Measurements from ENCODE around the gene LRP1B.

The LRP1B gene

DNA sequence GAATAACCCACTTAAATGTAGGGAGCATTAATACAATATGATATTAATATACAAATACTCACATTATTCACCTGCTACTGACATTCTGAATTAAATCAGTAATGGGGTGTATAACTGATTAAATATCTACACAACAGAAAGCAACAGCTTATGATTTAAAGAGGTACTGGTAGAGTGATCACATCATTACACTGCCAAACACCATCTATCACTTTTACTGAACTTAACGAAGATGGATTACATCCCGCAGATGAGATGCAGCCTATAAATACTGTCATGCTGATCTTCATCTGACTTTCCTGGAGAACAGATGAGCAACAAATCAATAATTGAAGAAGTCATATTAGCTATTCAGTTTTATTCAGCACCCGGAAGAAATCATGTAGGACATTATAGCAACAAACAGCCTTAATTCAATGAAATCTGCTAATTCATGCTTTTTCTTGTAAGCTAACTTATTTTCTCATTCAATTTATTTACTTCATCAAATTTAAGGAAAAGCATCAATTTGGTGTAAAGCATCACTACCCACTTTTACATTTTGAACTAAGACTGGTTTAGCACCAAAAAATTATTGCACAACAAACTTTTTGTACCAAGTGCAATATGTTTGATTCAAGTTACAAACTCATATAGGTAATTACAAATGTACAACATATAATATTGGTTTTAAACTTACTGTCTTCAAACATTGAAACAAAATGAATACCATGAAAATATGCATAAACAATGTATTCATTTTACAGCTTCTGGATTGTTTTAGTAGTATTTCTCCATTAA lies 1509.0 kb downstream of the LRP1B start:
- H3K27ac ChIP-seq = no peak overlapping the region
- TF ChIP-seq, protein P1, sequence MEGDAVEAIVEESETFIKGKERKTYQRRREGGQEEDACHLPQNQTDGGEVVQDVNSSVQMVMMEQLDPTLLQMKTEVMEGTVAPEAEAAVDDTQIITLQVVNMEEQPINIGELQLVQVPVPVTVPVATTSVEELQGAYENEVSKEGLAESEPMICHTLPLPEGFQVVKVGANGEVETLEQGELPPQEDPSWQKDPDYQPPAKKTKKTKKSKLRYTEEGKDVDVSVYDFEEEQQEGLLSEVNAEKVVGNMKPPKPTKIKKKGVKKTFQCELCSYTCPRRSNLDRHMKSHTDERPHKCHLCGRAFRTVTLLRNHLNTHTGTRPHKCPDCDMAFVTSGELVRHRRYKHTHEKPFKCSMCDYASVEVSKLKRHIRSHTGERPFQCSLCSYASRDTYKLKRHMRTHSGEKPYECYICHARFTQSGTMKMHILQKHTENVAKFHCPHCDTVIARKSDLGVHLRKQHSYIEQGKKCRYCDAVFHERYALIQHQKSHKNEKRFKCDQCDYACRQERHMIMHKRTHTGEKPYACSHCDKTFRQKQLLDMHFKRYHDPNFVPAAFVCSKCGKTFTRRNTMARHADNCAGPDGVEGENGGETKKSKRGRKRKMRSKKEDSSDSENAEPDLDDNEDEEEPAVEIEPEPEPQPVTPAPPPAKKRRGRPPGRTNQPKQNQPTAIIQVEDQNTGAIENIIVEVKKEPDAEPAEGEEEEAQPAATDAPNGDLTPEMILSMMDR (conservative IDR thresholded peaks at IDR 0.05) = no peak

DNA sequence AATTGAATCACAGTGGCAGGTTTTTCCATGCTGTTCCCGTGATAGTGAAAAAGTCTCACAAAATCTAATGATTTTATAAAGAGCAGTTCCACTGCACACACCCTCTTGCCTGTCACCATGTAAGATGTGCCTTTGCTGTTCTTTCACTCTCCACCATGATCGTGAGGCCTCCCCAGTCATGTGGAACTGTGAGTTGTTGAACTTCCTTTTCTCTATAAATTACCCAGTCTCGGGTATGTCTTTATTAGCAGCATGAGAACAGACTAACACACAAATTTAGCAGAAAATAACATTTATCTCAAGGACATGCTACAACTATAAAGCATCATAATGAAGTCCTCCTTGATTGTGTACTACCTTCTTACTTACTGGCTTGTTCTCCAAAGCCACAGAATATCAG lies 1526.0 kb downstream of the LRP1B start:
- H3K27ac ChIP-seq = no peak overlapping the region
- TF ChIP-seq, protein P1 (conservative IDR thresholded peaks at IDR 0.05) = no peak

DNA sequence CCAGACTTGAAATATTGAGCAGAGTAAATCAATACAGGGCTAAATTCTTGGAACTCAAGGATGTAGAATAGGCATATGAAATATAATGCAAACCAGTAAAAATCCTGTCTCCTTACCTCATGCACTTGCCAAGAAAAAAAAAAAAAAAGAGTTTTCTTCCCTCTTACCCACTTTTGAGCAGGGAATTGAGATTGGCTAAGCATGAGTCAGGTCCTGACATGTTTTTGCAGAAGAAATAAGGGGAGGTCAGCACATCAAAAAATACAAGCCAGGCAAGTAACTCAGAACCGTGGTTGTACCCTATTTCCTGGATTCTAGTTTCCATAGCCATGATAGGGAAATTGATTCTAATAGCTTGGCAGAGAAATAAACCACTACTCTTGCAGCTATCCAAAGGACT lies 1526.7 kb downstream of the LRP1B start:
- TF ChIP-seq, protein P1 (conservative IDR thresholded peaks at IDR 0.05) = no peak

DNA sequence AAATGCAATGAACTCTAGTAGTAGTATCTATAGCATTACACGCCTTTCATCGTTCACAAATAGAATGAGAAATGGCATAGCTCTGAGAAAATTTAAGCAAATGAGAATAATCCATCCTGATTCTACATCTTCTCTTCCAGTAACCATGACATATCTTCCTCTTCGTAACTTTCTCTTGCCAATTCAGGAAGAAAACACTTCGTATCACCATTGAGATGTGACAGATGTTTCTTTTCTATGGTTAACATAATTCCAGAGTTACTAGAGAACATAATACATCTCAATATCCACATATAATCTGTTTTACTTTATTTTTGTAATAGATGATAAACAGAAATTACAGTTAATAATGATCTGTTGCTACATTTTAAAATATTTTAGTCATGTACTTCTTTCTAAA lies 1527.4 kb downstream of the LRP1B start:
- TF ChIP-seq, protein P1 (conservative IDR thresholded peaks at IDR 0.05) = no peak
- no peak overlapping the region for H3K27ac ChIP-seq

More for the DNA sequence above, 1526.7 kb downstream of the LRP1B start:
- H3K27ac ChIP-seq = no peak overlapping the region

DNA sequence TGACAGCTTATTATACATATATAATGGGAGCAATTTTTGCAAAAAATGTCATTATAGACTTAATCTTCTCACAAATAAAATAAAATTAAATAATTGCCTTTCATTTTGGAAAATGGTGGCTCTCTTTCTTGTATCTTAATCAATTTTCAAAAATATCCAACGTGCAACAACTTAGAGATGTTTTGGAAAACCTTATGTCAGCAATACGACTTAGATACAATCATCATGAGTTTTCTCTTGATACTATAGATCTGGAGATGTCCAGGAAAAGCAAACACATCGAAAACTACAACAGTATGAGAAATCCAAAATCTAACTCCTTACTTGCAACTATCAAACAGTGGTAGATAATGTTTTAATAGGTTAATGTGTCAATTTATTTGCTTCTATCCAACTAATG lies 1529.0 kb downstream of the LRP1B start:
- TF ChIP-seq, protein P1 (conservative IDR thresholded peaks at IDR 0.05) = no peak

DNA sequence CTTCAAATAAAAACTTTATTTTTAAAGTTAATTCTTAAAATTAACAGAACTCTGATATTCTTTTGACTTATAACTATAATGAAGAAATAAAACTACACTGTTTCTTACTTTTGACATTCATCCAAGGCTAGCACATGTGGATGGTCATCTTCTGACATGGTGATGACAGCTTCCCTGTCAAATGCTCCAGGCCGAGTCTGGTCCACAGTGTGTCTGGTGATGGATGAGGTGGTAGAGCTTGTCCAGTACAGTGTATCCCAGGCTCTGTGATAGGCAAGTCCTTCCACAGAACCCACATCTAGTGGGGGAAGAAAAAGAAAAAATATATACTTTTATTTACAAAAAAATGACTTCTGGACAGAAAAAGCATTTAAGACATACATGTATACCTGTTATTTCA lies 1529.5 kb downstream of the LRP1B start:
- no peak overlapping the region for H3K27ac ChIP-seq
- TF ChIP-seq, protein P1 (conservative IDR thresholded peaks at IDR 0.05) = no peak

More for the DNA sequence above, 1529.0 kb downstream of the LRP1B start:
- H3K27ac ChIP-seq = no peak overlapping the region

DNA sequence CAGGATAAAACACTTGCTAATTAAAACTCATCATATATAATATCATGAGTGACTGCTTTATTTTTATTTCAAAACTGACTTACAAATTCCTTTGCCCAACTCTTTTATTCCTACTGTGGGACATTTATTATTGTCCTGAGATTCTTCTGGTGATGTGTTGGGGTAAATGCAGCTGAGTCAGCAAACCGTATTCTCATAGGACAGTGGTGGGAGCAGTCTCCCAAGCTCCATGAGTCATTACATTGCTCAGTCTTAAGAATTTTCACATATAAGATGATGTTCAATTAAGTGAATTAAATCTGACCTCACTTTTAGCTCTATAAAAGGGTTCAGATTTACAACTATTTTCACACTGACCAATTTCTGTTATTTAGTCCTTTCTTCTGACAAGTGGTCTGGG lies 1530.7 kb downstream of the LRP1B start:
- TF ChIP-seq, protein P1 (conservative IDR thresholded peaks at IDR 0.05) = no peak
- no peak overlapping the region for H3K27ac ChIP-seq
